ENCODE data around the gene DMC1. TPM values are rescaled to one million over a fixed set of nuclear protein-coding genes. Genes with fewer than 3 reads are reported as not detected.
"Not testable (repeated sequence)": the region's sequence is repeated elsewhere in the genome, so short reads cannot be mapped to it uniquely, and the experiment has no call there.

DMC1 gene
- total and polyA plus RNA-seq, 2 donors (not counting 1 experiment from before 2014, with no cell fraction given) = 0.54 to 4.0 TPM

DNA sequence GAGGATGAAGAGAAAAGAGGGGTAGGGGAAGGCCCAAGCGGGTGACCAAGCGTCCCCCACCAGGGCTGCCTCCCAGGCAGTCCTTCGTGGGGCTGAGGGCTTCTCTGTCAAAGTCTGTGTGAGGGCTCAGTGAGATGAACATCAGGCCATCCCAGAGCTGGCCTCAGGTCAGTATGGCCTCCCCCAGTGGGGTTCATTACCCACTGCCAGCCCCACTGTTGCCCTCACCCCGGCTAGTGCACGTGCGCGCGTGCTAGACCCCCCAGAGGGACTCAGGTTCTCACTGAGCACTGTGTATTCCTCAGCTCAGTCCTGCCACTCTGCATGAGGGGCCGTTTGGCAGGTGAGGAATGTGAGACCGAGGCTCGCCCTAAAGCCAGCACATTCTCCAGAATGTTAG, 98.7 kb downstream of the DMC1 start:
- TF ChIP-seq, protein P1, sequence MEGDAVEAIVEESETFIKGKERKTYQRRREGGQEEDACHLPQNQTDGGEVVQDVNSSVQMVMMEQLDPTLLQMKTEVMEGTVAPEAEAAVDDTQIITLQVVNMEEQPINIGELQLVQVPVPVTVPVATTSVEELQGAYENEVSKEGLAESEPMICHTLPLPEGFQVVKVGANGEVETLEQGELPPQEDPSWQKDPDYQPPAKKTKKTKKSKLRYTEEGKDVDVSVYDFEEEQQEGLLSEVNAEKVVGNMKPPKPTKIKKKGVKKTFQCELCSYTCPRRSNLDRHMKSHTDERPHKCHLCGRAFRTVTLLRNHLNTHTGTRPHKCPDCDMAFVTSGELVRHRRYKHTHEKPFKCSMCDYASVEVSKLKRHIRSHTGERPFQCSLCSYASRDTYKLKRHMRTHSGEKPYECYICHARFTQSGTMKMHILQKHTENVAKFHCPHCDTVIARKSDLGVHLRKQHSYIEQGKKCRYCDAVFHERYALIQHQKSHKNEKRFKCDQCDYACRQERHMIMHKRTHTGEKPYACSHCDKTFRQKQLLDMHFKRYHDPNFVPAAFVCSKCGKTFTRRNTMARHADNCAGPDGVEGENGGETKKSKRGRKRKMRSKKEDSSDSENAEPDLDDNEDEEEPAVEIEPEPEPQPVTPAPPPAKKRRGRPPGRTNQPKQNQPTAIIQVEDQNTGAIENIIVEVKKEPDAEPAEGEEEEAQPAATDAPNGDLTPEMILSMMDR (conservative IDR thresholded peaks at IDR 0.05 in 1 of 2, IDR thresholded peaks at IDR 0.05 in 1 of 2; ENCODE audit: low read depth in 1 of 2, low read length in 2 of 2) = no peak
- TF ChIP-seq EZH2 (IDR thresholded peaks at IDR 0.05; ENCODE audit: low read length, missing control alignments) = no peak
- Histone ChIP-seq H3K4me3 (replicated peaks in 1 of 4; ENCODE audit: control extremely low read depth in 1 of 4, insufficient read depth in 1 of 4, low read depth in 3 of 4, low read length in 4 of 4) (no peak overlapping the region), H2AFZ (ENCODE audit: low read length) (no peak overlapping the region), H3K27ac (ENCODE audit: insufficient read depth, low read length) (no peak overlapping the region), H3K36me3 (ENCODE audit: control insufficient read depth, insufficient read depth, low read length) (peaks cover 2% of the 10 kb centered on the region), H3K27me3 (ENCODE audit: control insufficient read depth, insufficient read depth, low read length) (no peaks in the 10 kb centered on the region), H3K79me2 (ENCODE audit: control insufficient read depth, insufficient read depth, low read length) (peaks cover 14% of the 10 kb centered on the region), H4K20me1 (ENCODE audit: control insufficient read depth, extremely low read depth, insufficient read depth, low read length) (no peaks in the 10 kb centered on the region), H3K4me2 (ENCODE audit: extremely low read depth, insufficient read depth, low read length) (no peak overlapping the region), H3K9ac (ENCODE audit: insufficient read depth, low read length) (no peak overlapping the region), H3K4me1 (ENCODE audit: control insufficient read depth, extremely low read depth, insufficient read depth, low read length) (peaks cover 11% of the 10 kb centered on the region), H3K9me3 (ENCODE audit: control insufficient read depth, insufficient read depth, low read depth, low read length) (no peaks in the 10 kb centered on the region)
- no peak for DNase-seq (ENCODE audit: low read depth in 2 of 2)

DNA sequence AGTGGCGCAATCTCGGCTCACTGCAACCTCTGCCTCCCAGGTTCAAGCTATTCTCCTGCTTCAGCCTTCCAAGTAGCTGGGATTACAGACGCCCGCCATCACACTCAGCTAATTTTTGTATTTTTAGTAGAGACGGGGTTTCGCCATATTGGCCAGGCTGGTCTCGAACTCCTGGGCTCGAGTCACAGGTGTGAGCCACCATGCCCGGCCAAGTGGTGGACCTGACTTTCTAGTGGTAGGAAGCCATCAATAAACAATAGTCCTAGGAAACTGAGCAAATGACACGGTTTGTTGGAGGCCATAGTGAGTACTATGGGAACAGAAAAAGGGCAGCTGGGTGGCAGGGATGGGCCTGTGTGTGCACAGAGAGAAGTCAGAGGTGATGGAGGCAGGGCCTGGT, 99.8 kb downstream of the DMC1 start:
- not testable (repeated sequence) for H3K4me2 ChIP-seq (ENCODE audit: extremely low read depth, insufficient read depth, low read length); H3K27ac ChIP-seq (ENCODE audit: insufficient read depth, low read length); DNase-seq (ENCODE audit: low read depth in 2 of 2); H2AFZ ChIP-seq (ENCODE audit: low read length); H3K4me3 ChIP-seq (replicated peaks in 1 of 4; ENCODE audit: control extremely low read depth in 1 of 4, insufficient read depth in 1 of 4, low read depth in 3 of 4, low read length in 4 of 4); H3K9me3 ChIP-seq (ENCODE audit: control insufficient read depth, insufficient read depth, low read depth, low read length); H3K36me3 ChIP-seq (ENCODE audit: control insufficient read depth, insufficient read depth, low read length); H3K27me3 ChIP-seq (ENCODE audit: control insufficient read depth, insufficient read depth, low read length); H4K20me1 ChIP-seq (ENCODE audit: control insufficient read depth, extremely low read depth, insufficient read depth, low read length); H3K9ac ChIP-seq (ENCODE audit: insufficient read depth, low read length)
- H3K4me1 ChIP-seq (ENCODE audit: control insufficient read depth, extremely low read depth, insufficient read depth, low read length) = peaks cover 12% of the 10 kb centered on the region
- peaks cover 14% of the 10 kb centered on the region for H3K79me2 ChIP-seq (ENCODE audit: control insufficient read depth, insufficient read depth, low read length)

DNA sequence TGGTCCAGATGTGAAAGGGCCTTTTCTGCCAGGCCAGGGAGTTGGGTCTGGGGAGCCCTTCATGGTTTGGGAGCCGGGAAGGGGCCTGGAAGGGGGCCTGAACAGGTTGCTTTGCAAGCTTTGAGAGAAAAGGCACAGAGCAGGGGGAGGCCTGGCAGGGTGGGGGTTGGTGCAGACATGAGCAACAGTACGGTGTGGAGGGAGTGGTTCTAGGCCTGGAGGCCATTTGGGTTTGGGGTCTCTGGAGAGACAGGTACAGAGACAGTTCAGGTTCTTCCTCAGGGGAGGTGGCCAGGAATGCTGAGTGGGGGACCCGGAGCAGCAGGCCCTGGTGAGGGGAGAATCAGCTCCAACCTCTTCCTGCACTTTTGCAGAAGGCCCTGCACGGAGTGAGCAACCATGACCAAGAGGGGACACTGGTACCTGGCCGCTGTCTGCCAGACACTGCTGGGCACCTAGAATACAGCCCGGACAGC, 100.6 kb downstream of the DMC1 start:
- Histone ChIP-seq H3K36me3 (ENCODE audit: control insufficient read depth, insufficient read depth, low read length) (peaks cover under 1% of the 10 kb centered on the region), H3K27ac (ENCODE audit: insufficient read depth, low read length) (no peak overlapping the region), H3K4me2 (ENCODE audit: extremely low read depth, insufficient read depth, low read length) (peak overlapping the region; percentile 79), H3K27me3 (ENCODE audit: control insufficient read depth, insufficient read depth, low read length) (no peaks in the 10 kb centered on the region), H3K4me3 (replicated peaks in 1 of 4; ENCODE audit: control extremely low read depth in 1 of 4, insufficient read depth in 1 of 4, low read depth in 3 of 4, low read length in 4 of 4) (peak overlapping the region in 3 of 4 experiments; percentile 78 to 94 (median 79)), H3K4me1 (ENCODE audit: control insufficient read depth, extremely low read depth, insufficient read depth, low read length) (peaks cover 12% of the 10 kb centered on the region), H3K79me2 (ENCODE audit: control insufficient read depth, insufficient read depth, low read length) (peaks cover 14% of the 10 kb centered on the region), H2AFZ (ENCODE audit: low read length) (no peak overlapping the region), H4K20me1 (ENCODE audit: control insufficient read depth, extremely low read depth, insufficient read depth, low read length) (no peaks in the 10 kb centered on the region), H3K9me3 (ENCODE audit: control insufficient read depth, insufficient read depth, low read depth, low read length) (no peaks in the 10 kb centered on the region), H3K9ac (ENCODE audit: insufficient read depth, low read length) (no peak overlapping the region)
- DNase-seq (ENCODE audit: low read depth in 2 of 2) = no peak
- TF ChIP-seq EZH2 (IDR thresholded peaks at IDR 0.05; ENCODE audit: low read length, missing control alignments) = no peak
- TF ChIP-seq, protein P1 (conservative IDR thresholded peaks at IDR 0.05 in 1 of 2, IDR thresholded peaks at IDR 0.05 in 1 of 2; ENCODE audit: low read depth in 1 of 2, low read length in 2 of 2) = no peak

Other genes starting within 250 kb of the DMC1 start
- not detected in 2 replicates for gene KCNJ4, start 115.0 kb downstream of the DMC1 start, total RNA-seq
- not detected in 2 replicates for gene KCNJ4, start 115.0 kb downstream of the DMC1 start, polyA plus RNA-seq
- gene KDELR3, start 102.1 kb downstream of the DMC1 start, total RNA-seq = 42.1 and 78.8 TPM in 2 replicates
- gene KDELR3, start 102.1 kb downstream of the DMC1 start, polyA plus RNA-seq = 161 and 305 TPM in 2 replicates
- gene DDX17, start 63.9 kb downstream of the DMC1 start, total RNA-seq = 362 and 420 TPM in 2 replicates
- gene DDX17, start 63.9 kb downstream of the DMC1 start, polyA plus RNA-seq = 244 and 325 TPM in 2 replicates
- 0.66 and 0.77 TPM in 2 replicates for gene FAM227A, start 86.2 kb upstream of the DMC1 start, total RNA-seq
- gene FAM227A, start 86.2 kb upstream of the DMC1 start, polyA plus RNA-seq = 0.19 and 0.69 TPM in 2 replicates
- gene CBY1, start 86.5 kb upstream of the DMC1 start, total RNA-seq = 14.5 and 16.2 TPM in 2 replicates
- gene CBY1, start 86.5 kb upstream of the DMC1 start, polyA plus RNA-seq = 35.5 and 42.3 TPM in 2 replicates
- gene TOMM22, start 111.8 kb upstream of the DMC1 start, total RNA-seq = 61.1 and 65.0 TPM in 2 replicates
- 80.3 and 112 TPM in 2 replicates for gene TOMM22, start 111.8 kb upstream of the DMC1 start, polyA plus RNA-seq
- gene JOSD1, start 130.8 kb upstream of the DMC1 start, total RNA-seq = 59.1 and 62.1 TPM in 2 replicates
- gene JOSD1, start 130.8 kb upstream of the DMC1 start, polyA plus RNA-seq = 35.9 and 40.5 TPM in 2 replicates
- gene GTPBP1, start 135.8 kb upstream of the DMC1 start, total RNA-seq = 18.0 and 23.1 TPM in 2 replicates
- gene GTPBP1, start 135.8 kb upstream of the DMC1 start, polyA plus RNA-seq = 20.6 and 26.6 TPM in 2 replicates
- 42.1 and 76.6 TPM in 2 replicates for gene SUN2, start 185.8 kb upstream of the DMC1 start, total RNA-seq
- 26.2 and 27.4 TPM in 2 replicates for gene SUN2, start 185.8 kb upstream of the DMC1 start, polyA plus RNA-seq
- gene DNAL4, start 224.0 kb upstream of the DMC1 start, total RNA-seq = 23.4 and 25.1 TPM in 2 replicates
- 9.0 and 13.3 TPM in 2 replicates for gene DNAL4, start 224.0 kb upstream of the DMC1 start, polyA plus RNA-seq